Measurements from ENCODE around the gene TOGARAM2. TPM values are rescaled to one million over a fixed set of nuclear protein-coding genes. Genes with fewer than 3 reads are reported as not detected.

TOGARAM2 gene
- total and polyA plus RNA-seq, 10 of the 15 experiments (the other 5 are each of a cell fraction or from before 2014, with no cell fraction given) = 0.01 to 0.06 (median 0.03) TPM; not detected in 7

DNA sequence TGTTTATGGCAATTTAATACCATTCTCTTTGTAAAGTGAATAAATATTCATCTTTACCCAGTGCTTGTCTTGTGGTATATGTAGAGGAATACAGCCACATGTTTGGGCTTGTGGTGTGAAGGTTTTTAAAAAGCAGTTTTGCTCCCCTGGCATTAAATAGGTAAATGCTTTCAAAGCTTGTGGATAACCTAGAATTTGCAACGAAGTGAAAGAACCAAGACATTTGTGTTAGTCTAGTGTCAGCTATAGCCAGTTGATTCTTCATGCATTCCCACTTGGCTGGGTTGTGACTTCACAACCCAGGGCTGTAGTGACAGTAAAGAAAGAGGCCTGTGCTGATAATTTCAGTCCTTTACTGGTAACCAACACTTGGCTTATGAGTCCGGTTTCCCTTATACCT lies 32.9 kb upstream of the TOGARAM2 start:
- no peak for DNase-seq (ENCODE audit: low read depth, low spot score)
- no peak overlapping the region for H3K4me2 ChIP-seq (ENCODE audit: control insufficient read depth, insufficient read depth)
- peaks cover 9 to 26% of the 10 kb centered on the region in 2 experiments for H3K36me3 ChIP-seq (ENCODE audit: control insufficient read depth in 2 of 2, insufficient read depth in 2 of 2, low read length in 1 of 2)
- no peaks in the 10 kb centered on the region for H3K79me2 ChIP-seq (ENCODE audit: control insufficient read depth, insufficient read depth, low read length)
- 96% methylated on average over 2 of the region's 2 CpGs for WGBS (ENCODE audit: insufficient coverage, insufficient replicate concordance, low lambda C conversion rate, missing lambda C conversion rate)
- no peak overlapping the region for H2AFZ ChIP-seq (ENCODE audit: control insufficient read depth, low read depth, low read length)
- in situ Hi-C loops (cut with MboI) = no loop called here
- H3K4me3 ChIP-seq = no peak overlapping the region
- TF ChIP-seq POLR2AphosphoS5 (IDR thresholded peaks at IDR 0.05; ENCODE audit: low read length) = 0 out of 2 replicates have a peak, but pooled peaks have one; percentile 31
- no peak for TF ChIP-seq SMARCA5 (IDR thresholded peaks at IDR 0.05)
- peak; percentile 31 for FAIRE-seq
- RAD21 ChIA-PET (ENCODE audit: unreplicated experiment) = no interaction called here
- H3K4me1 ChIP-seq (ENCODE audit: control insufficient read depth, insufficient read depth, low read length) = no peaks in the 10 kb centered on the region
- CTCF ChIA-PET = interaction anchor here (0.7 kb wide), 1 partner anchor 128 kb away, joined by 3 read pairs; no protein-coding TSS in a partner anchor
- SMC1A ChIA-PET (ENCODE audit: uncharacterized antibody, unreplicated experiment) = interaction anchor here (1.7 kb wide), 1 partner anchor 10 kb away, joined by 6 read pairs; no protein-coding TSS in a partner anchor
- no peak overlapping the region for H3K9ac ChIP-seq (ENCODE audit: control insufficient read depth, insufficient read depth, low read length)
- H4K20me1 ChIP-seq (ENCODE audit: control insufficient read depth, insufficient read depth) = no peaks in the 10 kb centered on the region
- no TSS peak for BruUV-seq (replicated peaks)
- no peak for ATAC-seq
- POLR2A ChIA-PET = no interaction called here
- H3K27ac ChIP-seq (ENCODE audit: control insufficient read depth, insufficient read depth) = no peak overlapping the region
- intact Hi-C loops (cut with micrococcal nuclease; ENCODE audit: unreplicated experiment) = no loop called here
- no peaks in the 10 kb centered on the region for H3K27me3 ChIP-seq (replicated peaks in 1 of 2; ENCODE audit: control insufficient read depth in 2 of 2, insufficient read depth in 2 of 2, low read length in 1 of 2)
- H3K9me3 ChIP-seq (replicated peaks; ENCODE audit: control insufficient read depth, insufficient read depth, low read length) = peaks cover 2% of the 10 kb centered on the region; the same call in 2 of the 3 replicates

- Histone ChIP-seq H3K4me1 (ENCODE audit: control insufficient read depth, insufficient read depth, low read length) (no peaks in the 10 kb centered on the region), H3K9ac (ENCODE audit: control insufficient read depth, insufficient read depth, low read length) (no peak overlapping the region), H3K4me2 (ENCODE audit: control insufficient read depth, insufficient read depth) (no peak overlapping the region), H4K20me1 (ENCODE audit: control insufficient read depth, insufficient read depth) (no peaks in the 10 kb centered on the region), H3K27me3 (replicated peaks in 1 of 2; ENCODE audit: control insufficient read depth in 2 of 2, insufficient read depth in 2 of 2, low read length in 1 of 2) (no peaks in the 10 kb centered on the region), H3K36me3 (ENCODE audit: control insufficient read depth in 2 of 2, insufficient read depth in 2 of 2, low read length in 1 of 2) (peaks cover 6 to 26% of the 10 kb centered on the region in 2 experiments), H3K79me2 (ENCODE audit: control insufficient read depth, insufficient read depth, low read length) (no peaks in the 10 kb centered on the region), H3K4me3 (no peak overlapping the region), H3K9me3 (replicated peaks; ENCODE audit: control insufficient read depth, insufficient read depth, low read length) (peaks cover 2% of the 10 kb centered on the region; the same call in 2 of the 3 replicates), H2AFZ (ENCODE audit: control insufficient read depth, low read depth, low read length) (no peak overlapping the region), H3K27ac (ENCODE audit: control insufficient read depth, insufficient read depth) (no peak overlapping the region)
- CTCF ChIA-PET = no interaction called here
- SMC1A ChIA-PET (ENCODE audit: uncharacterized antibody, unreplicated experiment) = no interaction called here
- RAD21 ChIA-PET (ENCODE audit: unreplicated experiment) = interaction anchor here (0.7 kb wide), 1 partner anchor 12 kb away, joined by 3 read pairs; no protein-coding TSS in a partner anchor
- no TSS peak for BruUV-seq (replicated peaks)
- intact Hi-C loops (cut with micrococcal nuclease; ENCODE audit: unreplicated experiment) = no loop called here
- no peak for FAIRE-seq
- TF ChIP-seq, protein P1, sequence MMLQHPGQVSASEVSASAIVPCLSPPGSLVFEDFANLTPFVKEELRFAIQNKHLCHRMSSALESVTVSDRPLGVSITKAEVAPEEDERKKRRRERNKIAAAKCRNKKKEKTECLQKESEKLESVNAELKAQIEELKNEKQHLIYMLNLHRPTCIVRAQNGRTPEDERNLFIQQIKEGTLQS (IDR thresholded peaks at IDR 0.05; ENCODE audit: borderline replicate concordance, extremely low read depth, low read depth, low read length) = no peak
- TF ChIP-seq HDAC2 (IDR thresholded peaks at IDR 0.05) (no peak), NR2C2 (IDR thresholded peaks at IDR 0.05; ENCODE audit: borderline replicate concordance, control insufficient read depth, insufficient read length, low read depth) (no peak), MEF2A (IDR thresholded peaks at IDR 0.05; ENCODE audit: insufficient read depth, low read depth, low read length) (no peak), NR2C1 (IDR thresholded peaks at IDR 0.05) (no peak)
- no peak for ATAC-seq
- in situ Hi-C loops (cut with MboI) = no loop called here
- WGBS (ENCODE audit: insufficient coverage, insufficient replicate concordance, low lambda C conversion rate, missing lambda C conversion rate) = 95% methylated on average over 1 of the region's 1 CpG
- DNase-seq (ENCODE audit: low read depth, low spot score) = no peak
- POLR2A ChIA-PET = no interaction called here
Observed at GRCh38 chr2:28949190-28949589, 31.9 kb upstream of the TOGARAM2 start.
